ENCODE results near the gene FAM168B. TPM values are rescaled to one million over a fixed set of nuclear protein-coding genes. Genes with fewer than 3 reads are reported as not detected.

The FAM168B gene
- total and polyA plus RNA-seq, 8 donors = 63.3 to 99.6 (median 85.1) TPM

- TF ChIP-seq, protein P1, sequence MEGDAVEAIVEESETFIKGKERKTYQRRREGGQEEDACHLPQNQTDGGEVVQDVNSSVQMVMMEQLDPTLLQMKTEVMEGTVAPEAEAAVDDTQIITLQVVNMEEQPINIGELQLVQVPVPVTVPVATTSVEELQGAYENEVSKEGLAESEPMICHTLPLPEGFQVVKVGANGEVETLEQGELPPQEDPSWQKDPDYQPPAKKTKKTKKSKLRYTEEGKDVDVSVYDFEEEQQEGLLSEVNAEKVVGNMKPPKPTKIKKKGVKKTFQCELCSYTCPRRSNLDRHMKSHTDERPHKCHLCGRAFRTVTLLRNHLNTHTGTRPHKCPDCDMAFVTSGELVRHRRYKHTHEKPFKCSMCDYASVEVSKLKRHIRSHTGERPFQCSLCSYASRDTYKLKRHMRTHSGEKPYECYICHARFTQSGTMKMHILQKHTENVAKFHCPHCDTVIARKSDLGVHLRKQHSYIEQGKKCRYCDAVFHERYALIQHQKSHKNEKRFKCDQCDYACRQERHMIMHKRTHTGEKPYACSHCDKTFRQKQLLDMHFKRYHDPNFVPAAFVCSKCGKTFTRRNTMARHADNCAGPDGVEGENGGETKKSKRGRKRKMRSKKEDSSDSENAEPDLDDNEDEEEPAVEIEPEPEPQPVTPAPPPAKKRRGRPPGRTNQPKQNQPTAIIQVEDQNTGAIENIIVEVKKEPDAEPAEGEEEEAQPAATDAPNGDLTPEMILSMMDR (IDR thresholded peaks at IDR 0.05) = no peak
- H3K9me3 ChIP-seq = no peaks in the 10 kb centered on the region
- intact Hi-C loops (cut with DNase I) = no loop called here
- no peaks in the 10 kb centered on the region for H3K4me1 ChIP-seq
- peaks cover 0 to 25% of the 10 kb centered on the region in 2 donors for H3K27me3 ChIP-seq
- no peak overlapping the region for H3K27ac ChIP-seq
- H3K36me3 ChIP-seq = no peaks in the 10 kb centered on the region
- no peak for ATAC-seq
- DNase-seq = no peak
- H3K4me3 ChIP-seq = no peak overlapping the region
Measured at GRCh38 chr2:131011486-131011885, 81.8 kb downstream of the FAM168B start.

DNA sequence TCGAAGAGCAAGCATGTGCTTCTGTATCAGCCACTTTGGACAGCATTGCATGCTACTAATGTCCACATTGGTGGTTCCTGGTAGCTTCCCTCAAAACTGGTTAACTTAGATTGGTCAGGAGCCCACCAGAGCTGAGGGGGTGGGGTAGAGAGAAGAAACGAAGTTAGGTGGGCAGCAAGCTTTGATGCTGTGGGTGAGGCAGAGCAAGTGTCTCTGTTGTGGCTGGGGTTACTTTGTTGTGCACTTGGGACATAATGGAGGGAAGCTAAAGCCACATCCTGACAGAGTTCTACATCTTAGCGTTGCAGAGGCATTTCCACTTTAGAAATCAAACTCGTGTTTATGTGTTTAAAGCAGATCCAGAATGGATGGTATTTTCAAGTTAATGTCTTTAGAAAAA is 82.7 kb downstream of the FAM168B start:
- peaks cover 0 to 26% of the 10 kb centered on the region in 2 donors for H3K27me3 ChIP-seq
- intact Hi-C loops (cut with DNase I) = no loop called here
- no peaks in the 10 kb centered on the region for H3K4me1 ChIP-seq
- DNase-seq (no peak), ATAC-seq (no peak)
- H3K27ac ChIP-seq = no peak overlapping the region
- H3K4me3 ChIP-seq = no peak overlapping the region
- no peaks in the 10 kb centered on the region for H3K9me3 ChIP-seq
- H3K36me3 ChIP-seq = no peaks in the 10 kb centered on the region
- TF ChIP-seq, protein P1 (IDR thresholded peaks at IDR 0.05) = no peak

DNA sequence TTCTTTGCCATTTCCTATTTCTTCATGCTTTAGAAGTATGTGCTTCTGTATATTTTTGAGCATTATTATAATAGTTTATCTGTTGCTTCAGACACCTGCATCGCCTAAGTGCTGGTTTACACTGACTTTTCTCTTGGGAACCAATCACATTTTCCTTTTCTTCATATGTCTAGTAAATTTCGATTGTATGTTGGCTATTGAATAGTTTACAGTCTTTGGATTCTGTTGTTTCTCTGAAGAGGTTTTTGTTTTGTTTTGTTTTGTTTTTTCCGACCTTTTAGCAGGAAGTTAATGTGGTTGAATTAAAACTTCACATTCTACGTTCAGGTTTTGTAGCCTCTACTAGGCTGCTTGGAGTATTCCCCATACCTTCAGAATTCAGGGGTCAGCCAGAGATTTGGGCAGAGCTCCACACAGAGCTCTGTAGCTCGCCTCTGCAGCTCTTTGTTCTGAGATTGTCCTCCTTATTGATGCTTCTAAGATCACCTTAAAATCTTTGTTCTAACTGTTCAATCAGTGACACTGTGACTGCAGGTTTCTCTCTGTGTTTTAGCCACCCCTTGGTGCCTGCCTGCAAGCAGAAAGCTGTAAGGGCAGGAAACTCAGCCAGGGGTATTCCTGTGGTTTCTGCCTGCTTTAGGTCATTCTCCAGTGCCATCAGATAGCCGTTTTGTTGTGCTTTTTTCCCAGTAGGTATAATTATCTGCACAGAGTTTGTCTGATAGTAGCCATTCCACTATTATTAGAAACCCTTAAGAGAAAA is 83.4 kb downstream of the FAM168B start:
- H3K4me1 ChIP-seq = no peaks in the 10 kb centered on the region
- intact Hi-C loops (cut with DNase I) = no loop called here
- no peaks in the 10 kb centered on the region for H3K9me3 ChIP-seq
- TF ChIP-seq, protein P1 (IDR thresholded peaks at IDR 0.05) = no peak
- H3K27me3 ChIP-seq = peaks cover 0 to 33% of the 10 kb centered on the region in 2 donors
- H3K36me3 ChIP-seq = no peaks in the 10 kb centered on the region
- no peak overlapping the region for H3K4me3 ChIP-seq
- ATAC-seq = no peak
- DNase-seq = no peak
- no peak overlapping the region for H3K27ac ChIP-seq

DNA sequence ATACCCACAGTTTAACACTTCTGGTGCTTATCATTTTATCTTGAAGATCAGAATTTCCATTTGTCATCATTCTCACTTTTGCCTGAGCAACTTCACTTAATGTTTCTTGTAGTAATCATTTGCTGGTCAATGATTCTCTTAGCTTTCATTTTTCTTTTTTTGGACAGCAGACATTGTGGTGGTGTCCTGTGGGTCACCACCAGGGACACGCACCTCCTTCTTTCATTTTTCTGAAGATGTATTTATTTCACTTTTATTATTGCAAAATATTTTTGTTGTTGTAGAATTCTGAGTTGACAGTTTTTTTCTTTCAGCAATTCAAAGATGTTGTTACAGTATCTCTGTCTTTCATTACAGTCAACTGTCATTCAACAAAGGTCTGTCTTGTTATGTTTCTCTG is 84.3 kb downstream of the FAM168B start:
- Histone ChIP-seq H3K4me3 (no peak overlapping the region), H3K9me3 (no peaks in the 10 kb centered on the region), H3K27ac (no peak overlapping the region), H3K36me3 (no peaks in the 10 kb centered on the region), H3K27me3 (peaks cover 0 to 35% of the 10 kb centered on the region in 2 donors), H3K4me1 (no peaks in the 10 kb centered on the region)
- TF ChIP-seq, protein P1 (IDR thresholded peaks at IDR 0.05) = no peak
- intact Hi-C loops (cut with DNase I) = no loop called here
- ATAC-seq = no peak
- no peak for DNase-seq

DNA sequence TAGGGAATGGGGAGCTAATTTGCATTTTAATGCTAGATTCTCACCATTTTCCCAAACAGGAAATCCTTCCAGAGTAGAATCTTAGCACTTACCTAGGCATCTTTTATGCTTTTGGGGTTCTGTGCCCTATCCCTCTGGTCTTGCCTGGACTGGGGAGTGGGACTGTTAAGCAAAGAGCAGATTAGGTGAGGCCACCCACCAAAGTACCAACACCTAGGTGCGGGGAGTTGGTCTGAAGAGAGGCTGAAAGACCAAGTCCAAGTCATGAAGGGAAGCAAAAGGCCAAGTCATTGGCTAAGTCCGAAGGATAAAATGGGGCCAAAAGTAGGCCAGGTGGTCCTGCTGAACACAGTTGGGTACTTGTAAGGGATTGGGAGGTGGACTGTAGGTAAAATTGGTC is 86.7 kb downstream of the FAM168B start:
- ATAC-seq (no peak), DNase-seq (no peak)
- intact Hi-C loops (cut with DNase I) = no loop called here
- H3K9me3 ChIP-seq = no peaks in the 10 kb centered on the region
- peaks cover 0 to 26% of the 10 kb centered on the region in 2 donors for H3K27me3 ChIP-seq
- no peaks in the 10 kb centered on the region for H3K36me3 ChIP-seq
- H3K4me3 ChIP-seq = no peak overlapping the region
- no peaks in the 10 kb centered on the region for H3K4me1 ChIP-seq
- H3K27ac ChIP-seq = no peak overlapping the region
- TF ChIP-seq, protein P1 (IDR thresholded peaks at IDR 0.05) = no peak
